HG03045 (cell line): Measurements from ENCODE around the gene FIZ1.

ENCODE experiments used
- ATAC-seq: cut with Tn5 transposase; IDR thresholded peaks from one replicate; pipeline ENCODE4 v1.9.1; 2021; ENCODE audit warnings: mild to moderate bottlenecking, moderate library complexity; ENCODE audit not compliant: unreplicated experiment

Gene FIZ1

GRCh38 chr19:55599468-55599841 is at the start of gene FIZ1:
Gene FIZ1, minus strand, starts transcription at chr19:55599517. Its CDS starts 1,652 bp downstream, at chr19:55597865.
- ATAC-seq, result peak; percentile 45

- ATAC-seq, result no peak
These were observed 49.4 kb upstream of the FIZ1 start for GRCh38 chr19:55648585-55649267.

- ATAC-seq, result no peak
These were observed 48.6 kb upstream of the FIZ1 start, which contains the start of gene CCDC106 for GRCh38 chr19:55647732-55648584. Gene CCDC106, plus strand, starts transcription at chr19:55648212. Its CDS starts 835 bp downstream, at chr19:55649047.

GRCh38 chr19:55646889-55647731 is 47.8 kb upstream of the FIZ1 start:
- no peak for ATAC-seq

GRCh38 chr19:55645512-55645881 is 46.2 kb upstream of the FIZ1 start:
- no peak for ATAC-seq

GRCh38 chr19:55644842-55645511 is 45.7 kb upstream of the FIZ1 start:
- no peak for ATAC-seq

- ATAC-seq, result no peak
These were observed 45.0 kb upstream of the FIZ1 start for GRCh38 chr19:55644191-55644833.

GRCh38 chr19:55643887-55644176 is 44.5 kb upstream of the FIZ1 start:
- no peak for ATAC-seq

- ATAC-seq, result peak; percentile 34
These were observed 43.9 kb upstream of the FIZ1 start, which contains the start of gene ZNF581 for GRCh38 chr19:55643003-55643886. Gene ZNF581, plus strand, starts transcription at chr19:55643649. Its CDS starts 923 bp downstream, at chr19:55644572.

GRCh38 chr19:55642153-55643002 is 43.1 kb upstream of the FIZ1 start:
- peak; percentile 2 for ATAC-seq

- no peak for ATAC-seq
These were observed 42.3 kb upstream of the FIZ1 start for GRCh38 chr19:55641426-55642152.

- no peak for ATAC-seq
These were observed 41.5 kb upstream of the FIZ1 start, which contains the start of gene ZNF580 for GRCh38 chr19:55640577-55641425. Gene ZNF580, plus strand, starts transcription at chr19:55641002. Its CDS starts 1,507 bp downstream, at chr19:55642509.

- no peak for ATAC-seq
These were observed 40.8 kb upstream of the FIZ1 start for GRCh38 chr19:55640043-55640576.

GRCh38 chr19:55638864-55639359 is 39.6 kb upstream of the FIZ1 start:
- no peak for ATAC-seq

GRCh38 chr19:55637534-55637933 is 38.2 kb upstream of the FIZ1 start:
- no peak for ATAC-seq

- ATAC-seq, result no peak
These were observed 37.4 kb upstream of the FIZ1 start for GRCh38 chr19:55636723-55637122.
